IMR-90 (cell line): ENCODE data around the gene TCF7L2. TPM values are rescaled to one million over a fixed set of nuclear protein-coding genes. Genes with fewer than 3 reads are reported as not detected.

Experiments used
- ATAC-seq: fragments of 200-7000 bp; cut with Tn5 transposase; 2 replicates; pipeline ENCODE4 v1.9.1; 2020; ENCODE audit warnings: low read depth, mild to moderate bottlenecking, moderate library complexity
- BruUV-seq: library from RNA; stranded (reverse); fragments of 400-500 nt; replicated peaks from 2 replicates; lab custom pipeline; 2021; lab: Mats Ljungman, UMichigan
- CTCF ChIA-PET: fragments of 300-600 bp; formaldehyde crosslinking; extraction: SDS; loops from one replicate; lab custom pipeline; 2021; ENCODE audit warnings: antibody characterized with exemption; lab: Yijun Ruan, JAX
- POLR2A ChIA-PET: fragments of 300-600 bp; sonication (Branson Sonifier 250); formaldehyde crosslinking; loops from one replicate; lab custom pipeline; 2022; ENCODE audit warnings: antibody characterized with exemption; ENCODE audit not compliant: unreplicated experiment; lab: Charles Lee
- DNase-seq: peaks from one replicate; pipeline ENCODE4 v3.0.0; 2013
- H2AFZ ChIP-seq: replicated peaks from 2 replicates; pipeline ENCODE3; 2013; ENCODE audit warnings: low read length, mild to moderate bottlenecking; ENCODE audit not compliant: poor library complexity
- H2AK5ac ChIP-seq: 2 replicates; pipeline ENCODE4 v1.6.1; 2013; ENCODE audit warnings: low read depth, low read length, inconsistent platforms
- H2AK9ac ChIP-seq: replicated peaks from 2 replicates; pipeline ENCODE3; 2013; ENCODE audit warnings: mild to moderate bottlenecking, low read depth, low read length, moderate library complexity; ENCODE audit not compliant: poor library complexity
- H2BK120ac ChIP-seq: 2 replicates; pipeline ENCODE4 v1.6.1; 2013; ENCODE audit warnings: low read depth, low read length, inconsistent platforms
- H2BK15ac ChIP-seq: 3 replicates; pipeline ENCODE4 v1.6.1; 2013; ENCODE audit warnings: low read depth, low read length, inconsistent platforms
- H2BK20ac ChIP-seq: 2 replicates; pipeline ENCODE4 v1.6.1; 2013; ENCODE audit warnings: low read depth, mild to moderate bottlenecking, inconsistent platforms, low read length, moderate library complexity
- H2BK5ac ChIP-seq: 2 replicates; pipeline ENCODE4 v1.6.1; 2013; ENCODE audit warnings: mild to moderate bottlenecking, low read depth, low read length, inconsistent platforms; ENCODE audit not compliant: poor library complexity, severe bottlenecking
- H3K14ac ChIP-seq: replicated peaks from 2 replicates; pipeline ENCODE4 v1.6.1; 2013; ENCODE audit warnings: low read depth, low read length, inconsistent platforms
- H3K18ac ChIP-seq: 2 replicates; pipeline ENCODE4 v1.6.1; 2013; ENCODE audit warnings: low read depth, low read length, control low read depth
- H3K23ac ChIP-seq: 2 replicates; pipeline ENCODE4 v1.6.1; 2013; ENCODE audit warnings: low read depth, low read length, inconsistent platforms
- H3K27ac ChIP-seq: 2 replicates; pipeline ENCODE4 v1.5.1; 2013; ENCODE audit warnings: mild to moderate bottlenecking, control low read depth, low read length; ENCODE audit not compliant: insufficient read depth
- H3K27me3 ChIP-seq: 2 replicates; pipeline ENCODE4 v1.6.1; 2013; ENCODE audit warnings: low read length; ENCODE audit not compliant: control insufficient read depth, insufficient read depth
- H3K36me3 ChIP-seq: 2 replicates; pipeline ENCODE4 v1.6.1; 2013; ENCODE audit warnings: low read length, mixed read lengths; ENCODE audit not compliant: control insufficient read depth, insufficient read depth
- H3K4ac ChIP-seq: 2 replicates; pipeline ENCODE4 v1.6.1; 2013; ENCODE audit warnings: low read depth, low read length, inconsistent platforms
- H3K4me1 ChIP-seq: 2 replicates; pipeline ENCODE4 v1.6.1; 2013; ENCODE audit warnings: low read length, mixed read lengths; ENCODE audit not compliant: control insufficient read depth, insufficient read depth
- H3K4me2 ChIP-seq: 2 replicates; pipeline ENCODE4 v1.6.1; 2013; ENCODE audit warnings: low read depth, mild to moderate bottlenecking, control low read depth, low read length, moderate library complexity
- H3K4me3 ChIP-seq: 2 replicates; pipeline ENCODE4 v1.5.1; 2013; ENCODE audit warnings: low read depth, mild to moderate bottlenecking, control low read depth, low read length, moderate library complexity; ENCODE audit not compliant: insufficient read depth
- H3K56ac ChIP-seq: 2 replicates; pipeline ENCODE4 v1.6.1; 2013; ENCODE audit warnings: low read length, inconsistent platforms; ENCODE audit not compliant: insufficient read depth; ENCODE audit errors: extremely low read depth
- H3K79me1 ChIP-seq, 2 experiments: 2 replicates each; pipeline ENCODE4 v1.6.1; 2013; ENCODE audit warnings: low read length in 2 of 2, inconsistent platforms in 1 of 2, low read depth in 1 of 2
- H3K9ac ChIP-seq: 2 replicates; pipeline ENCODE4 v1.6.1; 2013; ENCODE audit warnings: low read depth, low read length, control low read depth
- H3K9me1 ChIP-seq: 2 replicates; pipeline ENCODE4 v1.6.1; 2013; ENCODE audit warnings: low read length, inconsistent platforms; ENCODE audit not compliant: insufficient read depth
- H3K9me3 ChIP-seq: 2 replicates; pipeline ENCODE4 v1.6.1; 2013; ENCODE audit warnings: low read length; ENCODE audit not compliant: control insufficient read depth, insufficient read depth
- H4K20me1 ChIP-seq: 2 replicates; pipeline ENCODE4 v1.6.1; 2013; ENCODE audit warnings: low read length, inconsistent platforms; ENCODE audit not compliant: insufficient read depth
- H4K5ac ChIP-seq: 2 replicates; pipeline ENCODE4 v1.6.1; 2013; ENCODE audit warnings: mild to moderate bottlenecking, low read depth, low read length, control low read depth
- H4K8ac ChIP-seq, 2 experiments: 2 replicates each; pipeline ENCODE4 v1.6.1; 2013; ENCODE audit warnings: low read depth in 2 of 2, low read length in 2 of 2, control low read depth in 1 of 2, inconsistent platforms in 1 of 2
- H4K91ac ChIP-seq: 2 replicates; pipeline ENCODE4 v1.6.1; 2013; ENCODE audit warnings: low read depth, low read length, inconsistent platforms; ENCODE audit not compliant: insufficient read depth
- FOS ChIP-seq: fragments of 150-350 bp; IDR thresholded peaks from 2 replicates; pipeline ENCODE4 v1.6.1; 2016; ENCODE audit warnings: low read depth, low read length
- MAZ ChIP-seq: IDR thresholded peaks from 2 replicates; pipeline ENCODE4 v1.6.1; 2012; ENCODE audit warnings: low read depth, mild to moderate bottlenecking, low read length, improper control_type of control experiment, moderate library complexity, borderline replicate concordance
- NFE2L2 ChIP-seq: fragments of 150-350 bp; IDR thresholded peaks from 2 replicates; pipeline ENCODE4 v1.6.1; 2016; ENCODE audit warnings: low read depth, mild to moderate bottlenecking, low read length
- RCOR1 ChIP-seq: IDR thresholded peaks from 2 replicates; pipeline ENCODE4 v1.6.1; 2012; ENCODE audit warnings: mild to moderate bottlenecking, low read length, improper control_type of control experiment; ENCODE audit not compliant: insufficient replicate concordance
- WGBS, 2 experiments: methylation state at CpG; one replicate each; pipeline versions ENCODE4 v1.1.5 to v1.1.7; 2013; ENCODE audit warnings: missing lambda C conversion rate in 2 of 2; ENCODE audit not compliant: insufficient read length in 1 of 2; ENCODE audit errors: extremely low coverage in 2 of 2; 5-methylcytosine and 5-hydroxymethylcytosine counted together
- dilution Hi-C: fragments of 300-500 bp; cut with HindIII; formaldehyde crosslinking; loops from one replicate; pipeline ENCODE4 v1.14.3; 2018; ENCODE audit warnings: low sequenced_read_pairs; ENCODE audit not compliant: unreplicated experiment
- in situ Hi-C: fragments of 300-500 bp; cut with MboI; formaldehyde crosslinking; loops from 3 replicates; pipeline ENCODE4 v1.14.3; 2019; ENCODE audit warnings: low sequenced_read_pairs, inconsistent platforms, mixed read lengths
- intact Hi-C: fragments of 100-400 bp; cut with micrococcal nuclease; formaldehyde crosslinking; loops from 2 replicates; pipeline ENCODE4 v1.10.0; 2022
- polyA plus RNA-seq, 3 experiments: library from polyadenylated mRNA; depleted of rRNA; stranded (reverse); fragments of >200 nt; gene quantifications; 2 replicates each; pipeline ENCODE4 v1.2.3, GENCODE V29; 2012; ENCODE audit warnings: low replicate concordance in 1 of 3
- total RNA-seq: library from RNA; depleted of rRNA; stranded (reverse); fragments of >200 nt; gene quantifications from 2 replicates; pipeline ENCODE4 v1.2.3, GENCODE V29; 2012
- TF ChIP-seq, protein P1 (sequence below): conservative IDR thresholded peaks from 2 replicates; pipeline ENCODE4 v1.5.1; 2012; ENCODE audit warnings: mild to moderate bottlenecking, low read depth, low read length, improper control_type of control experiment
- TF ChIP-seq, protein P2 (sequence below): fragments of 150-350 bp; IDR thresholded peaks from 2 replicates; pipeline ENCODE4 v1.6.1; 2016; ENCODE audit warnings: low read depth, mild to moderate bottlenecking, low read length, moderate library complexity, borderline replicate concordance

TCF7L2 gene
- total and polyA plus RNA-seq, 2 of the 4 experiments (the other 2 are of a cell fraction): 1.3 to 12.2 TPM

DNA sequence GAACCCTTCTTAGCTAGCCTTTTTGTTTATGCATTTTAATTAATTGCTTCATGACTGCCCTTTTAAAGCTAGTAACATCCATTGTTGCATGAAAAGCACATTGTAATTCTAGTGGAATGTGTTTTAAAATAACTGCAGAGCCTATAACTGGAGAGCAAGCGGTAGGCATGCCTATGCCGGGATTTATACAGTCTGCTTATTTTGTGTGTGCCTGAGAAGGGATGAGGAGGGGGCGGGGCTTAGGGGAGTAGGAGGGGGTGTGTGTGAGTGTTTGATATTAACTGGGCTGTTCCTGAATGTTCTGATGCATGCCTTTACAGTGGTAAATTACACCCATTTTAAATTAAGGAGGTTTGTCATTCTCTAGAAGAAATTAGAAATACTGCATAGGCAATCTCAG lies 208.1 kb downstream of the TCF7L2 start:
- peaks cover 52% of the 10 kb centered on the region for H3K36me3 ChIP-seq
- intact Hi-C loops: no loop called here
- no peak overlapping the region for H2AK5ac ChIP-seq
- H3K27me3 ChIP-seq: no peaks in the 10 kb centered on the region
- dilution Hi-C loops: no loop called here
- CTCF ChIA-PET: interaction anchor here (1.1 kb wide), 1 partner anchor 19 kb away, joined by 3 read pairs; no protein-coding TSS in a partner anchor
- H2BK20ac ChIP-seq: no peak overlapping the region
- peaks cover 7% of the 10 kb centered on the region for H3K4me1 ChIP-seq
- H3K79me1 ChIP-seq: 0 out of 4 replicates have a peak, but pooled peaks cover 0 to 3% of the 10 kb centered on the region in 2 experiments
- DNase-seq: peak; percentile 44
- no peak overlapping the region for H3K18ac ChIP-seq
- H3K56ac ChIP-seq: no peak overlapping the region
- H3K14ac ChIP-seq: 0 out of 2 replicates have a peak overlapping the region, but pooled peaks have one; percentile 36
- no peaks in the 10 kb centered on the region for H3K9me3 ChIP-seq
- no peak overlapping the region for H4K5ac ChIP-seq
- no peak overlapping the region for H3K4me3 ChIP-seq
- peaks cover 14% of the 10 kb centered on the region for H3K9me1 ChIP-seq
- H3K9ac ChIP-seq: no peak overlapping the region
- no peak overlapping the region for H3K4ac ChIP-seq
- H4K91ac ChIP-seq: no peak overlapping the region
- H3K23ac ChIP-seq: no peak overlapping the region
- ATAC-seq: peak; percentile 97
- H4K8ac ChIP-seq: no peak overlapping the region
- POLR2A ChIA-PET: no interaction called here
- H2AK9ac ChIP-seq: no peak overlapping the region
- WGBS, 2 experiments: 20% methylated on average over 1 of the region's 3 CpGs; no CpG with 5 or more reads in 1 of the 2 experiments
- 0 out of 2 replicates have a peak, but pooled peaks cover 7% of the 10 kb centered on the region for H4K20me1 ChIP-seq
- no peak overlapping the region for H2BK120ac ChIP-seq
- no peak overlapping the region for H2BK15ac ChIP-seq
- in situ Hi-C loops: no loop called here
- BruUV-seq: no TSS peak
- H3K4me2 ChIP-seq: no peak overlapping the region
- H3K27ac ChIP-seq: peak overlapping the region; percentile 48; the same call in 1 of the 2 replicates
- H2AFZ ChIP-seq: no peak overlapping the region
- no peak overlapping the region for H2BK5ac ChIP-seq
- TF ChIP-seq MAZ (no peak), NFE2L2 (no peak), RCOR1 (no peak), FOS (no peak)
- TF ChIP-seq, protein P1, sequence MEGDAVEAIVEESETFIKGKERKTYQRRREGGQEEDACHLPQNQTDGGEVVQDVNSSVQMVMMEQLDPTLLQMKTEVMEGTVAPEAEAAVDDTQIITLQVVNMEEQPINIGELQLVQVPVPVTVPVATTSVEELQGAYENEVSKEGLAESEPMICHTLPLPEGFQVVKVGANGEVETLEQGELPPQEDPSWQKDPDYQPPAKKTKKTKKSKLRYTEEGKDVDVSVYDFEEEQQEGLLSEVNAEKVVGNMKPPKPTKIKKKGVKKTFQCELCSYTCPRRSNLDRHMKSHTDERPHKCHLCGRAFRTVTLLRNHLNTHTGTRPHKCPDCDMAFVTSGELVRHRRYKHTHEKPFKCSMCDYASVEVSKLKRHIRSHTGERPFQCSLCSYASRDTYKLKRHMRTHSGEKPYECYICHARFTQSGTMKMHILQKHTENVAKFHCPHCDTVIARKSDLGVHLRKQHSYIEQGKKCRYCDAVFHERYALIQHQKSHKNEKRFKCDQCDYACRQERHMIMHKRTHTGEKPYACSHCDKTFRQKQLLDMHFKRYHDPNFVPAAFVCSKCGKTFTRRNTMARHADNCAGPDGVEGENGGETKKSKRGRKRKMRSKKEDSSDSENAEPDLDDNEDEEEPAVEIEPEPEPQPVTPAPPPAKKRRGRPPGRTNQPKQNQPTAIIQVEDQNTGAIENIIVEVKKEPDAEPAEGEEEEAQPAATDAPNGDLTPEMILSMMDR: no peak
- TF ChIP-seq, protein P2, sequence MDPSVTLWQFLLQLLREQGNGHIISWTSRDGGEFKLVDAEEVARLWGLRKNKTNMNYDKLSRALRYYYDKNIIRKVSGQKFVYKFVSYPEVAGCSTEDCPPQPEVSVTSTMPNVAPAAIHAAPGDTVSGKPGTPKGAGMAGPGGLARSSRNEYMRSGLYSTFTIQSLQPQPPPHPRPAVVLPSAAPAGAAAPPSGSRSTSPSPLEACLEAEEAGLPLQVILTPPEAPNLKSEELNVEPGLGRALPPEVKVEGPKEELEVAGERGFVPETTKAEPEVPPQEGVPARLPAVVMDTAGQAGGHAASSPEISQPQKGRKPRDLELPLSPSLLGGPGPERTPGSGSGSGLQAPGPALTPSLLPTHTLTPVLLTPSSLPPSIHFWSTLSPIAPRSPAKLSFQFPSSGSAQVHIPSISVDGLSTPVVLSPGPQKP: no peak
